Midbrain (tissue), 1 donor: ENCODE measurements around the gene POLA2.

Source experiments
- DNase-seq: peaks from one replicate; lab custom pipeline; 2025; lab: John Stamatoyannopoulos, UW

Gene POLA2

GRCh38 chr11:65307298-65308229 lies 45.8 kb downstream of the POLA2 start:
- no peak for DNase-seq

- DNase-seq = no peak
These were observed 46.6 kb downstream of the POLA2 start for GRCh38 chr11:65308281-65308891.

- no peak for DNase-seq
These were observed 47.2 kb downstream of the POLA2 start for GRCh38 chr11:65309006-65309405.

- DNase-seq = no peak
These were observed 48.5 kb downstream of the POLA2 start for GRCh38 chr11:65310215-65310614.

GRCh38 chr11:65310736-65311135 lies 49.0 kb downstream of the POLA2 start:
- no peak for DNase-seq

- DNase-seq = no peak
These were observed 49.5 kb downstream of the POLA2 start for GRCh38 chr11:65311170-65311678.

- peak; percentile 87 for DNase-seq
These were observed 52.9 kb downstream of the POLA2 start, which contains the start of gene CDC42EP2 for GRCh38 chr11:65314501-65315203. TSS of gene CDC42EP2 (plus strand) at chr11:65314866. CDS start at chr11:65320899, 6,033 bp downstream.

- peak; percentile 76 for DNase-seq
These were observed 53.6 kb downstream of the POLA2 start for GRCh38 chr11:65315204-65315865.

- no peak for DNase-seq
These were observed 54.1 kb downstream of the POLA2 start for GRCh38 chr11:65315866-65316226.

- no peak for DNase-seq
These were observed 54.7 kb downstream of the POLA2 start for GRCh38 chr11:65316227-65317024.

GRCh38 chr11:65317025-65317786 lies 55.4 kb downstream of the POLA2 start:
- no peak for DNase-seq

- no peak for DNase-seq
These were observed 58.8 kb downstream of the POLA2 start for GRCh38 chr11:65320386-65321075.

- DNase-seq = no peak
These were observed 59.3 kb downstream of the POLA2 start for GRCh38 chr11:65321076-65321475.

GRCh38 chr11:65321828-65322485 lies 60.2 kb downstream of the POLA2 start:
- no peak for DNase-seq

- no peak for DNase-seq
These were observed 62.1 kb downstream of the POLA2 start for GRCh38 chr11:65323813-65324212.

- no peak for DNase-seq
These were observed 63.7 kb downstream of the POLA2 start for GRCh38 chr11:65325435-65325834.

- DNase-seq = no peak
These were observed 65.3 kb downstream of the POLA2 start for GRCh38 chr11:65327021-65327420.

GRCh38 chr11:65329478-65329877 lies 67.7 kb downstream of the POLA2 start:
- no peak for DNase-seq

GRCh38 chr11:65329944-65330403 lies 68.2 kb downstream of the POLA2 start:
- peak; percentile 91 for DNase-seq
